ENCODE measurements around the gene PKP2. TPM values are rescaled to one million over a fixed set of nuclear protein-coding genes. Genes with fewer than 3 reads are reported as not detected.

Gene PKP2
- total RNA-seq, 6 experiments from 2014 or later = 17.2 to 54.7 (median 23.8) TPM

DNA sequence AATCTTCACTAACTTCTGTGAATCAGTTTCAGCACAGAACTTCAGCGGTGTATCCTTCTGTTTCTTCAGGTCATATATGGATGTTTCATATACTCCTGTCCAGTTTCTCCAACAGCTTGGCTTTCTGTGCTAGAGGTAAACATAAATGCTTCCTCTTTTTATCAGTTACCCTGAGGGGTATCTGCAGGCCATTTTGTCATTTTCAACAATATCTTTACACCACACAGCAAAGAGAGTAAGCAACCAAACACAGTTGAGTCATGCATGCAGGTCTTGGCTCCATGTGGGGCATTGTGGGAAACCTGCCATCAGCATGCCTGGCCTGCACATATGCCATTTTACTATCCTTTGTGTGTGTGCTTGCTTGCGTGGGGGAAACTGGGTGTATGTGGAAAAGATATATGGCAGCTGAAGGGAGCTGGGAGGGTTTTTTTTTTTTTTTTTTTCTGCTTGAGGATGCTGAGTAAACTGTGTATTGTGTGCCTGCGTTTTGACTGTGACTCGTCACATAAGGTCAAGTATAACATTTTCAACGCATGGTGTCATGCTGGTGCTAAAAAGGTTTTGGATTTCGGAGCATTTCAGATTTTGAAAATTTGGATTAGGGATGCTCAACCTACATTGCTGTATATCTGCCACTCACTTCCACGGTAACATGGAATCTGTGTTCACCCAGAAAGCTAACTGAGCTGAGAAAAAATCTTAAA is 84.7 kb downstream of the PKP2 start:
- Histone ChIP-seq H3K27me3 (no peaks in the 10 kb centered on the region), H3K27ac (no peak overlapping the region), H3K4me3 (no peak overlapping the region), H3K36me3 (peaks cover 0 to 6% (median 2%) of the 10 kb centered on the region in 4 donors), H3K4me1 (no peaks in the 10 kb centered on the region), H3K9me3 (no peaks in the 10 kb centered on the region)
- intact Hi-C loops (cut with DNase I) = no loop called here
- 84% methylated on average over 7 of the region's 7 CpGs for WGBS (ENCODE audit: insufficient coverage, low coverage, low lambda C conversion rate, missing lambda C conversion rate)
- no peak for DNase-seq
- no peak for TF ChIP-seq CTCF (IDR thresholded peaks at IDR 0.05)
- TF ChIP-seq POLR2A (IDR thresholded peaks at IDR 0.05) = no peak
- no peak for ATAC-seq

DNA sequence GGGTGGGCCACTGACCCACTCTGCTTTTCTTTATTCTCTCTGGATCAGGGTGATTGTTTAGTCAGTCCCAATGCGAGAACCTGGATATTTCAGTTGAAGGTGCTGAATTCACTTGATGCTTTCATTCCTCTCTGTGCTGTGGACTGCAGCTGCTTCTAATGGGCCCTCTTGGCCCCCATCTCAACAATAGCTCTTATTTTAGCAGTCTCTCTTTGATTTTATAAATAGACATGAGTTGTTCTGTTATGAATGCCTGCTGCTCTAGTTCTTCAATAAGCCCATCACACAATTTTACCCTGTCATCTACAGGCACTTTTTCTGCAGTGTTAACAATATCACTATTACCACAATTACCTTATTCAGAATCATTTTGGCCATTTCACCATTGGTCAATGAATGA is 86.7 kb downstream of the PKP2 start:
- intact Hi-C loops (cut with DNase I) = no loop called here
- no peak for TF ChIP-seq CTCF (IDR thresholded peaks at IDR 0.05)
- no peak for TF ChIP-seq POLR2A (IDR thresholded peaks at IDR 0.05)
- no peak for ATAC-seq
- Histone ChIP-seq H3K27ac (no peak overlapping the region), H3K4me1 (no peaks in the 10 kb centered on the region), H3K4me3 (no peak overlapping the region), H3K27me3 (no peaks in the 10 kb centered on the region), H3K36me3 (peaks cover 0 to 6% (median 2%) of the 10 kb centered on the region in 4 donors), H3K9me3 (no peaks in the 10 kb centered on the region)
- DNase-seq = no peak
- whole genome bisulfite sequencing (ENCODE audit: insufficient coverage, low coverage, low lambda C conversion rate, missing lambda C conversion rate) = 100% methylated on average over 1 of the region's 1 CpG

DNA sequence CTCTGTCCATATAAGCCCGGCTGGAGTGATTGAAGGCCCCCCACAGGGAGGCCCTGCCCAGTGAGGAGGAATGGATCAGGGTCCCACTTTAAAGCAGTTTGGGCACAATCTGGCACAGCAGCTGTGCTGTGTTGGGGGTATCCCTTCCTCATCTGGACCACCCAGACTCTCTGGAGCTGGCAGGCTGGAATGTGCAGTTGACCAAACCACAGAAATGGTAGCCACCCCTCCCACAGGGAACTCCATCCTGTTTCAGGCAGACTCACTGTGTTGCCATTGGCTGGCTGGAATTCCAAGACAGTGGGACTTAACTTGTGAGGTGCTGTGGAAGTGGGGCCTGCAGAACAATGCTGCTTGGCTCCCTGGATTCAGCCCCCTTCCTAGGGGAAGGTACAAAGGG is 87.4 kb downstream of the PKP2 start:
- ATAC-seq = no peak
- Histone ChIP-seq H3K9me3 (no peaks in the 10 kb centered on the region), H3K4me3 (no peak overlapping the region), H3K27me3 (no peaks in the 10 kb centered on the region), H3K36me3 (peaks cover 0 to 6% (median 2%) of the 10 kb centered on the region in 4 donors), H3K4me1 (no peaks in the 10 kb centered on the region), H3K27ac (no peak overlapping the region)
- no CpG with 5 or more reads among the region's 1 CpG for WGBS (ENCODE audit: insufficient coverage, low coverage, low lambda C conversion rate, missing lambda C conversion rate)
- no peak for DNase-seq
- TF ChIP-seq CTCF (IDR thresholded peaks at IDR 0.05) (no peak), POLR2A (IDR thresholded peaks at IDR 0.05) (no peak)
- intact Hi-C loops (cut with DNase I) = no loop called here

- H3K27ac ChIP-seq = no peak overlapping the region
- no peak for TF ChIP-seq CTCF (IDR thresholded peaks at IDR 0.05)
- TF ChIP-seq POLR2A (IDR thresholded peaks at IDR 0.05) = no peak
- 73% methylated on average over 3 of the region's 3 CpGs for WGBS (ENCODE audit: insufficient coverage, low coverage, low lambda C conversion rate, missing lambda C conversion rate)
- ATAC-seq (no peak), DNase-seq (no peak)
- no peaks in the 10 kb centered on the region for H3K9me3 ChIP-seq
- H3K36me3 ChIP-seq = peaks cover 0 to 7% (median 0%) of the 10 kb centered on the region in 4 donors
- no peak overlapping the region for H3K4me3 ChIP-seq
- intact Hi-C loops (cut with DNase I) = no loop called here
- H3K27me3 ChIP-seq = no peaks in the 10 kb centered on the region
- no peaks in the 10 kb centered on the region for H3K4me1 ChIP-seq
Measured at GRCh38 chr12:32804301-32804700, 92.3 kb downstream of the PKP2 start.
